PC-9 (cell line): ENCODE measurements around the gene IMPG2.

Source experiments
- CTCF ChIP-seq: fragments of 200-600 bp; sonication (generic); conservative IDR thresholded peaks from 2 replicates; pipeline ENCODE4 v1.6.1; 2017; ENCODE audit warnings: mixed run types, antibody characterized with exemption, mild to moderate bottlenecking, moderate library complexity
- EZH2 ChIP-seq: fragments of 200-600 bp; sonication (generic); IDR thresholded peaks from 2 replicates; pipeline ENCODE4 v1.8.0; 2017; ENCODE audit warnings: antibody characterized with exemption, low read depth

- TF ChIP-seq CTCF (no peak), EZH2 (no peak)
These were observed 42.0 kb upstream of the IMPG2 start for GRCh38 chr3:101362406-101362805.
